HL-60 (cell line): Measurements from ENCODE around the gene ODC1.

Source experiments
- CTCF ChIP-seq: IDR thresholded peaks from one replicate; pipeline ENCODE4 v1.5.1; 2011; ENCODE audit warnings: low read length, control low read depth, inconsistent platforms; ENCODE audit not compliant: insufficient read depth
- POLR2AphosphoS5 ChIP-seq: IDR thresholded peaks from 2 replicates; pipeline ENCODE4 v1.6.1; 2012; ENCODE audit warnings: low read depth
- TF ChIP-seq, protein P1 (sequence below): IDR thresholded peaks from 2 replicates; pipeline ENCODE4 v1.6.1; 2012; ENCODE audit warnings: low read depth; ENCODE audit not compliant: insufficient replicate concordance

GRCh38 chr2:10412380-10412779, 35.7 kb downstream of the ODC1 start:
- TF ChIP-seq CTCF (no peak), POLR2AphosphoS5 (no peak)
- TF ChIP-seq, protein P1, sequence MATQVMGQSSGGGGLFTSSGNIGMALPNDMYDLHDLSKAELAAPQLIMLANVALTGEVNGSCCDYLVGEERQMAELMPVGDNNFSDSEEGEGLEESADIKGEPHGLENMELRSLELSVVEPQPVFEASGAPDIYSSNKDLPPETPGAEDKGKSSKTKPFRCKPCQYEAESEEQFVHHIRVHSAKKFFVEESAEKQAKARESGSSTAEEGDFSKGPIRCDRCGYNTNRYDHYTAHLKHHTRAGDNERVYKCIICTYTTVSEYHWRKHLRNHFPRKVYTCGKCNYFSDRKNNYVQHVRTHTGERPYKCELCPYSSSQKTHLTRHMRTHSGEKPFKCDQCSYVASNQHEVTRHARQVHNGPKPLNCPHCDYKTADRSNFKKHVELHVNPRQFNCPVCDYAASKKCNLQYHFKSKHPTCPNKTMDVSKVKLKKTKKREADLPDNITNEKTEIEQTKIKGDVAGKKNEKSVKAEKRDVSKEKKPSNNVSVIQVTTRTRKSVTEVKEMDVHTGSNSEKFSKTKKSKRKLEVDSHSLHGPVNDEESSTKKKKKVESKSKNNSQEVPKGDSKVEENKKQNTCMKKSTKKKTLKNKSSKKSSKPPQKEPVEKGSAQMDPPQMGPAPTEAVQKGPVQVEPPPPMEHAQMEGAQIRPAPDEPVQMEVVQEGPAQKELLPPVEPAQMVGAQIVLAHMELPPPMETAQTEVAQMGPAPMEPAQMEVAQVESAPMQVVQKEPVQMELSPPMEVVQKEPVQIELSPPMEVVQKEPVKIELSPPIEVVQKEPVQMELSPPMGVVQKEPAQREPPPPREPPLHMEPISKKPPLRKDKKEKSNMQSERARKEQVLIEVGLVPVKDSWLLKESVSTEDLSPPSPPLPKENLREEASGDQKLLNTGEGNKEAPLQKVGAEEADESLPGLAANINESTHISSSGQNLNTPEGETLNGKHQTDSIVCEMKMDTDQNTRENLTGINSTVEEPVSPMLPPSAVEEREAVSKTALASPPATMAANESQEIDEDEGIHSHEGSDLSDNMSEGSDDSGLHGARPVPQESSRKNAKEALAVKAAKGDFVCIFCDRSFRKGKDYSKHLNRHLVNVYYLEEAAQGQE = no peak
